Uterus (tissue), 4 donors: ENCODE measurements around the gene CAPZB. TPM values are rescaled to one million over a fixed set of nuclear protein-coding genes. Genes with fewer than 3 reads are reported as not detected.

ENCODE experiments used
- DNase-seq, 2 donors: peaks; one replicate each; pipeline ENCODE4 v3.0.0-alpha.2; 2019 to 2020
- H3K27ac ChIP-seq, 2 donors: fragments of 200-600 bp; sonication (generic); 1 replicate in 1 of 2; 2 replicates in 1 of 2; pipeline ENCODE4 v1.5.1; 2016 to 2018
- H3K27me3 ChIP-seq, 2 donors: fragments of 200-600 bp; sonication (generic); one replicate each; pipeline ENCODE4 v1.5.1; 2018 to 2019; ENCODE audit warnings: control low read depth in 1 of 2
- H3K36me3 ChIP-seq, 2 donors: fragments of 200-600 bp; sonication (generic); one replicate each; pipeline ENCODE4 v1.5.1; 2019; ENCODE audit warnings: control low read depth in 1 of 2
- H3K4me1 ChIP-seq, 2 donors: fragments of 200-600 bp; sonication (generic); one replicate each; pipeline ENCODE4 v1.5.1; 2018 to 2019; ENCODE audit warnings: control low read depth in 1 of 2
- H3K4me3 ChIP-seq, 2 donors: fragments of 200-600 bp; sonication (generic); 1 replicate in 1 of 2; 2 replicates in 1 of 2; pipeline ENCODE4 v1.5.1; 2018 to 2019; ENCODE audit warnings: mild to moderate bottlenecking in 1 of 2
- H3K9me3 ChIP-seq, 2 donors: fragments of 200-600 bp; sonication (generic); one replicate each; pipeline ENCODE4 v1.5.1; 2019; ENCODE audit warnings: control low read depth in 1 of 2
- CTCF ChIP-seq, 4 experiments: fragments of 200-600 bp in 2 of 4; fragments of 450-650 bp in 2 of 4; sonication (generic) in 2 of 4; IDR thresholded peaks; one replicate each; pipeline ENCODE4 v1.5.1; 2016 to 2019; ENCODE audit warnings: antibody characterized with exemption in 4 of 4, mild to moderate bottlenecking in 2 of 4, moderate library complexity in 1 of 4
- POLR2A ChIP-seq, 2 donors: fragments of 450-650 bp; IDR thresholded peaks; one replicate each; pipeline ENCODE4 v1.6.1; 2016; ENCODE audit warnings: antibody characterized with exemption in 2 of 2, mild to moderate bottlenecking in 1 of 2, moderate library complexity in 1 of 2
- intact Hi-C: fragments of 100-400 bp; cut with DNase I; formaldehyde crosslinking; loops from one replicate; pipeline ENCODE4 v1.15.1; 2023; ENCODE audit warnings: low total_unique reads
- total RNA-seq, 4 donors: library from RNA; depleted of rRNA in 3 of 4; stranded (reverse); fragments of >200 nt in 3 of 4; gene quantifications; one replicate each; pipeline versions ENCODE4 v1.1.0 to v1.2.4, GENCODE V29; 2014 to 2023
- donor health status: DM: yes; HTN: yes; CAD: no.

CAPZB gene
- total RNA-seq, 4 donors from 2014 or later: 94.4 to 281 (median 141) TPM

GRCh38 chr1:19425646-19426239, 59.6 kb downstream of the CAPZB start:
- Histone ChIP-seq H3K36me3 (no peaks in the 10 kb centered on the region), H3K27ac (peak overlapping the region; percentile 71 to 88), H3K9me3 (no peaks in the 10 kb centered on the region), H3K27me3 (no peaks in the 10 kb centered on the region), H3K4me1 (peaks cover 29 to 30% of the 10 kb centered on the region in 2 donors), H3K4me3 (no peak overlapping the region)
- no peak for TF ChIP-seq CTCF (IDR thresholded peaks at IDR 0.05)
- TF ChIP-seq POLR2A (IDR thresholded peaks at IDR 0.05): no peak
- intact Hi-C loops: no loop called here
- DNase-seq: no peak

- peaks cover 25 to 26% of the 10 kb centered on the region in 2 donors for H3K4me1 ChIP-seq
- no peak for TF ChIP-seq POLR2A (IDR thresholded peaks at IDR 0.05)
- TF ChIP-seq CTCF (IDR thresholded peaks at IDR 0.05): no peak
- intact Hi-C loops: no loop called here
Measured at GRCh38 chr1:19424651-19425570, 60.4 kb downstream of the CAPZB start.

GRCh38 chr1:19423130-19423529, 62.2 kb downstream of the CAPZB start:
- Histone ChIP-seq H3K4me3 (no peak overlapping the region), H3K27ac (peak overlapping the region; percentile 43 to 88), H3K4me1 (peaks cover 16 to 17% of the 10 kb centered on the region in 2 donors), H3K36me3 (no peaks in the 10 kb centered on the region), H3K27me3 (no peaks in the 10 kb centered on the region), H3K9me3 (no peaks in the 10 kb centered on the region)
- TF ChIP-seq CTCF (IDR thresholded peaks at IDR 0.05) (no peak), POLR2A (IDR thresholded peaks at IDR 0.05) (no peak)
- DNase-seq: no peak
- intact Hi-C loops: no loop called here

More at GRCh38 chr1:19424651-19425570, 60.4 kb downstream of the CAPZB start:
- Histone ChIP-seq H3K27ac (peak overlapping the region; percentile 71 to 88), H3K36me3 (no peaks in the 10 kb centered on the region), H3K9me3 (no peaks in the 10 kb centered on the region), H3K4me3 (no peak overlapping the region), H3K27me3 (no peaks in the 10 kb centered on the region)
- no peak for DNase-seq

- DNase-seq: no peak
- Histone ChIP-seq H3K9me3 (no peaks in the 10 kb centered on the region), H3K27me3 (no peaks in the 10 kb centered on the region), H3K4me3 (no peak overlapping the region), H3K27ac (no peak overlapping the region), H3K36me3 (no peaks in the 10 kb centered on the region), H3K4me1 (peaks cover 10 to 23% of the 10 kb centered on the region in 2 donors)
- no peak for TF ChIP-seq CTCF (IDR thresholded peaks at IDR 0.05)
- intact Hi-C loops: no loop called here
Measured at GRCh38 chr1:19421365-19421764, 64.0 kb downstream of the CAPZB start.

GRCh38 chr1:19420606-19421005, 64.7 kb downstream of the CAPZB start:
- H3K4me3 ChIP-seq: no peak overlapping the region
- intact Hi-C loops: no loop called here
- TF ChIP-seq CTCF (IDR thresholded peaks at IDR 0.05) (no peak), POLR2A (IDR thresholded peaks at IDR 0.05) (no peak)
- DNase-seq: no peak
- no peaks in the 10 kb centered on the region for H3K9me3 ChIP-seq
- H3K27me3 ChIP-seq: no peaks in the 10 kb centered on the region
- H3K4me1 ChIP-seq: peaks cover 18 to 20% of the 10 kb centered on the region in 2 donors
- H3K36me3 ChIP-seq: no peaks in the 10 kb centered on the region
- H3K27ac ChIP-seq: peak overlapping the region; percentile 17 to 37
